A673 (cell line): ENCODE data around the gene LMF2. TPM values are rescaled to one million over a fixed set of nuclear protein-coding genes. Genes with fewer than 3 reads are reported as not detected.

Experiments used
- BruUV-seq: library from RNA; stranded (reverse); fragments of 400-500 nt; replicated peaks from 2 replicates; lab custom pipeline; 2021; lab: Mats Ljungman, UMichigan
- CTCF ChIA-PET: fragments of 300-600 bp; sonication (Branson Sonifier 250); formaldehyde crosslinking; loops from one replicate; lab custom pipeline; 2022; ENCODE audit warnings: antibody characterized with exemption; lab: Charles Lee
- POLR2A ChIA-PET: fragments of 300-600 bp; sonication (Branson Sonifier 250); formaldehyde crosslinking; loops from one replicate; lab custom pipeline; 2022; ENCODE audit warnings: antibody characterized with exemption; ENCODE audit not compliant: low non-redundant PET; lab: Charles Lee
- DNase-seq: peaks from one replicate; pipeline ENCODE4 v3.0.0-alpha.2; 2015; ENCODE audit warnings: low spot score
- H3K27ac ChIP-seq: fragments of 200-600 bp; sonication (generic); 2 replicates; pipeline ENCODE4 v1.5.1; 2016; ENCODE audit warnings: mixed run types, low read depth, mild to moderate bottlenecking, mixed read lengths, antibody characterized with exemption, low read length; ENCODE audit not compliant: poor library complexity, severe bottlenecking
- H3K27me3 ChIP-seq: fragments of 200-600 bp; sonication (generic); replicated peaks from 2 replicates; pipeline ENCODE4 v1.6.1; 2017; ENCODE audit warnings: mixed run types, low read depth, mild to moderate bottlenecking, mixed read lengths, antibody characterized with exemption, low read length; ENCODE audit not compliant: insufficient read depth, poor library complexity
- H3K36me3 ChIP-seq: fragments of 200-600 bp; sonication (generic); 2 replicates; pipeline ENCODE4 v1.6.1; 2016; ENCODE audit warnings: mixed run types, mild to moderate bottlenecking, mixed read lengths, antibody characterized with exemption, low read length; ENCODE audit not compliant: insufficient read depth, poor library complexity, severe bottlenecking
- H3K4me1 ChIP-seq: fragments of 200-600 bp; sonication (generic); 2 replicates; pipeline ENCODE4 v1.6.1; 2017; ENCODE audit warnings: mixed run types, mild to moderate bottlenecking, mixed read lengths, antibody characterized with exemption, low read length; ENCODE audit not compliant: insufficient read depth, poor library complexity, severe bottlenecking
- H3K4me3 ChIP-seq: fragments of 200-600 bp; sonication (generic); 2 replicates; pipeline ENCODE4 v1.5.1; 2016; ENCODE audit warnings: low read depth, mixed run types, mild to moderate bottlenecking, mixed read lengths, low read length; ENCODE audit not compliant: poor library complexity, severe bottlenecking
- H3K9me3 ChIP-seq: fragments of 200-600 bp; sonication (generic); 2 replicates; pipeline ENCODE4 v1.6.1; 2016; ENCODE audit warnings: mixed run types, low read depth, mild to moderate bottlenecking, mixed read lengths, antibody characterized with exemption, low read length; ENCODE audit not compliant: poor library complexity, severe bottlenecking
- CTCF ChIP-seq: fragments of 300-800, 200-600 bp; sonication (generic); conservative IDR thresholded peaks from 2 replicates; pipeline ENCODE4 v1.5.1; 2017; ENCODE audit warnings: low read depth, mild to moderate bottlenecking, antibody characterized with exemption, low read length, moderate library complexity, mixed read lengths
- EZH2 ChIP-seq: fragments of 200-600 bp; sonication (generic); IDR thresholded peaks from 2 replicates; pipeline ENCODE4 v1.6.1; 2017; ENCODE audit warnings: borderline replicate concordance, low read depth, mild to moderate bottlenecking, mixed read lengths, antibody characterized with exemption, low read length; ENCODE audit not compliant: poor library complexity, severe bottlenecking
- intact Hi-C: fragments of 100-400 bp; cut with micrococcal nuclease; formaldehyde crosslinking; loops from one replicate; pipeline ENCODE4 v1.10.0; 2022; ENCODE audit not compliant: unreplicated experiment
- total RNA-seq: library from RNA; stranded (reverse); gene quantifications from 2 replicates; pipeline ENCODE4 v1.2.3, GENCODE V29; 2021

Gene LMF2
- total RNA-seq, 1 experiment from 2014 or later, result 79.2 TPM

GRCh38 chr22:50460938-50461337 is 46.6 kb downstream of the LMF2 start:
- TF ChIP-seq EZH2, result no peak
- no peak for TF ChIP-seq CTCF
- POLR2A ChIA-PET, result no interaction called here
- peaks cover 65% of the 10 kb centered on the region for H3K36me3 ChIP-seq
- H3K27ac ChIP-seq, result no peak overlapping the region
- H3K27me3 ChIP-seq, result no peaks in the 10 kb centered on the region
- intact Hi-C loops, result no loop called here
- CTCF ChIA-PET, result no interaction called here
- no TSS peak for BruUV-seq
- H3K9me3 ChIP-seq, result no peaks in the 10 kb centered on the region
- DNase-seq, result no peak
- H3K4me3 ChIP-seq, result no peak overlapping the region
- no peaks in the 10 kb centered on the region for H3K4me1 ChIP-seq

GRCh38 chr22:50459496-50460140 is 47.9 kb downstream of the LMF2 start:
- Histone ChIP-seq H3K9me3 (no peaks in the 10 kb centered on the region), H3K27me3 (no peaks in the 10 kb centered on the region), H3K4me1 (no peaks in the 10 kb centered on the region), H3K36me3 (peaks cover 57% of the 10 kb centered on the region), H3K27ac (no peak overlapping the region), H3K4me3 (no peak overlapping the region)
- DNase-seq, result no peak
- ChIA-PET POLR2A (no interaction called here), CTCF (no interaction called here)
- intact Hi-C loops, result no loop called here
- BruUV-seq, result no TSS peak
- no peak for TF ChIP-seq EZH2
- TF ChIP-seq CTCF, result no peak

- ChIA-PET CTCF (no interaction called here), POLR2A (no interaction called here)
- H3K27me3 ChIP-seq, result no peaks in the 10 kb centered on the region
- DNase-seq, result no peak
- TF ChIP-seq EZH2 (no peak), CTCF (no peak)
- intact Hi-C loops, result no loop called here
- H3K27ac ChIP-seq, result no peak overlapping the region
- H3K4me1 ChIP-seq, result no peaks in the 10 kb centered on the region
- no peak overlapping the region for H3K4me3 ChIP-seq
- BruUV-seq, result no TSS peak
- H3K9me3 ChIP-seq, result no peaks in the 10 kb centered on the region
- H3K36me3 ChIP-seq, result peaks cover 52% of the 10 kb centered on the region
Measured at GRCh38 chr22:50459016-50459415, 48.5 kb downstream of the LMF2 start.
